Gastroesophageal sphincter (tissue), 4 donors: Measurements from ENCODE around the gene AKIRIN1. TPM values are rescaled to one million over a fixed set of nuclear protein-coding genes. Genes with fewer than 3 reads are reported as not detected.

ENCODE experiments used
- ATAC-seq: fragments of 150-250 bp; one replicate; pipeline ENCODE4 v1.9.1; 2016; ENCODE audit warnings: mild to moderate bottlenecking, moderate library complexity
- H3K27ac ChIP-seq, 4 donors: fragments of 200-600 bp; sonication (generic) in 3 of 4; 1 replicate in 3 of 4; 2 replicates in 1 of 4; pipeline ENCODE4 v1.5.1; 2016 to 2019
- H3K27me3 ChIP-seq: fragments of 200-600 bp; sonication (generic); one replicate; pipeline ENCODE4 v1.5.1; 2019
- H3K36me3 ChIP-seq, 2 donors: fragments of 200-600 bp; sonication (generic); one replicate each; pipeline ENCODE4 v1.5.1; 2019; ENCODE audit warnings: control low read depth in 1 of 2
- H3K4me1 ChIP-seq, 3 donors: fragments of 200-600 bp; sonication (generic); 1 replicate in 2 of 3; 2 replicates in 1 of 3; pipeline ENCODE4 v1.5.1; 2016 to 2019; ENCODE audit warnings: control low read depth in 2 of 3
- H3K4me3 ChIP-seq, 2 donors: fragments of 200-600 bp; sonication (generic); one replicate each; pipeline ENCODE4 v1.5.1; 2019; ENCODE audit warnings: mild to moderate bottlenecking in 1 of 2, moderate library complexity in 1 of 2
- H3K9me3 ChIP-seq, 3 donors: fragments of 200-600 bp; sonication (generic); one replicate each; pipeline ENCODE4 v1.5.1; 2017 to 2019; ENCODE audit warnings: control low read depth in 2 of 3
- EP300 ChIP-seq: sonication (generic); formaldehyde crosslinking; IDR thresholded peaks from one replicate; pipeline ENCODE4 v1.6.1; 2017; ENCODE audit warnings: antibody characterized with exemption, mild to moderate bottlenecking
- POLR2A ChIP-seq, 2 donors: fragments of 450-650 bp; IDR thresholded peaks; one replicate each; pipeline ENCODE4 v1.6.1; 2017; ENCODE audit warnings: antibody characterized with exemption in 2 of 2, mild to moderate bottlenecking in 2 of 2, moderate library complexity in 1 of 2
- POLR2AphosphoS5 ChIP-seq: sonication (generic); formaldehyde crosslinking; IDR thresholded peaks from one replicate; pipeline ENCODE4 v1.6.1; 2017; ENCODE audit warnings: antibody characterized with exemption
- whole genome bisulfite sequencing, 2 donors: methylation state at CpG; one replicate each; pipeline ENCODE4 v1.1.5; 2018; ENCODE audit warnings: low coverage in 1 of 2; 5-methylcytosine and 5-hydroxymethylcytosine counted together
- total RNA-seq, 4 donors: library from RNA; depleted of rRNA; stranded (reverse); fragments of >200 nt; gene quantifications; one replicate each; pipeline ENCODE4 v1.1.0, GENCODE V29; 2016
- TF ChIP-seq, protein P1 (sequence below), 4 experiments: fragments of 200-600 bp in 2 of 4; fragments of 450-650 bp in 2 of 4; sonication (generic) in 1 of 4; IDR thresholded peaks; one replicate each; pipeline ENCODE4 v1.5.1; 2017 to 2019; ENCODE audit warnings: antibody characterized with exemption in 4 of 4, mild to moderate bottlenecking in 2 of 4, moderate library complexity in 2 of 4

AKIRIN1 gene
- total RNA-seq, 4 donors from 2014 or later = 52.5 to 74.3 (median 63.6) TPM

DNA sequence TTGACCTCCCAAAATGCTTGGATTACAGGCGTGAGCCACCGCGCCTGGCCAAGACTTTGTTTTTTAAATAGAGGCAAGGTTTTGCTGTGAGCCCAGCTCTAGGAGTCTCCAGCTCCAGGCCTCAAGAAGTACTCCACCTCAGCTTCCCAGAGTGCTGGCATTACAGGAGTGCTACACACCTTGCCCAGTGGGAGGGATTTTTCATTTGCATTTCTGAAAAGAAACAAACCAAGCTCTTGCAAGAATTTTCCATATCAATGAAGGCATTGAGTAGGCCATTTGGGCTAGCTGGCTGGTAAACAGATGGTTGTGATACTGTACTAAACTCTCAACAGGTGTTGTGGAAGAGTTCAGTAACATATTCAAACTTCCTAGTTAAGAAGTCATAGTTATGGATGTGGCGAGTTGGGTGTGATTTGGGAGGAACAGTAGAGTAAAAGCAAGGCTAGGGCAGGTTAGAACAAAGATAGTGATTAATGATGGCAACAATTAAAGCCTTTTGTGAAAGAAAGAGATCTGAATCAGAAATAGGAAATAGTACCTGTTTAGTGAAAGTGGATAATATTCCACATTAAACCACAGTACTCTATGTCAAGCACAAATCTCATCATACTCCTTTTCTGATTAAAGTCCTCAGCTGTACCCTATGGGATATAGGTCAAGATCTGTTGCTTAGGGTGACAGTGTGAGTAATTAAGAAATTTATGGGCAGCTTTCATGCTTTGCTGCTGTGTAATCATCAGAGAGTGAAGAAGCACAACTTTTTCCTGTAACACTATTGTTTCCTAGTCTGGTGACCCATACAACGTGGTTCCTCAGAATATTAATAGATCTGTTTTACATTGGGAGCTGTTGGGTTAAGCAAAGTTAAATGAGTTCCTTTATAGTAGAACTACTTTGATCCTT is 10.7 kb downstream of the AKIRIN1 start:
- TF ChIP-seq POLR2AphosphoS5 = no peak
- TF ChIP-seq, protein P1, sequence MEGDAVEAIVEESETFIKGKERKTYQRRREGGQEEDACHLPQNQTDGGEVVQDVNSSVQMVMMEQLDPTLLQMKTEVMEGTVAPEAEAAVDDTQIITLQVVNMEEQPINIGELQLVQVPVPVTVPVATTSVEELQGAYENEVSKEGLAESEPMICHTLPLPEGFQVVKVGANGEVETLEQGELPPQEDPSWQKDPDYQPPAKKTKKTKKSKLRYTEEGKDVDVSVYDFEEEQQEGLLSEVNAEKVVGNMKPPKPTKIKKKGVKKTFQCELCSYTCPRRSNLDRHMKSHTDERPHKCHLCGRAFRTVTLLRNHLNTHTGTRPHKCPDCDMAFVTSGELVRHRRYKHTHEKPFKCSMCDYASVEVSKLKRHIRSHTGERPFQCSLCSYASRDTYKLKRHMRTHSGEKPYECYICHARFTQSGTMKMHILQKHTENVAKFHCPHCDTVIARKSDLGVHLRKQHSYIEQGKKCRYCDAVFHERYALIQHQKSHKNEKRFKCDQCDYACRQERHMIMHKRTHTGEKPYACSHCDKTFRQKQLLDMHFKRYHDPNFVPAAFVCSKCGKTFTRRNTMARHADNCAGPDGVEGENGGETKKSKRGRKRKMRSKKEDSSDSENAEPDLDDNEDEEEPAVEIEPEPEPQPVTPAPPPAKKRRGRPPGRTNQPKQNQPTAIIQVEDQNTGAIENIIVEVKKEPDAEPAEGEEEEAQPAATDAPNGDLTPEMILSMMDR (IDR thresholded peaks at IDR 0.05) = no peak
- no peak for TF ChIP-seq EP300
- TF ChIP-seq POLR2A (IDR thresholded peaks at IDR 0.05) = no peak
- H3K4me3 ChIP-seq = no peak overlapping the region
- no peaks in the 10 kb centered on the region for H3K9me3 ChIP-seq
- 78 to 79% methylated on average over 2 to 5 of the region's 5 CpGs for WGBS, 2 donors
- no peak overlapping the region for H3K27ac ChIP-seq
- H3K4me1 ChIP-seq = peaks cover 0 to 35% (median 6%) of the 10 kb centered on the region in 3 donors
- ATAC-seq = no peak
- no peaks in the 10 kb centered on the region for H3K27me3 ChIP-seq
- H3K36me3 ChIP-seq = peaks cover 3 to 87% of the 10 kb centered on the region in 2 donors

DNA sequence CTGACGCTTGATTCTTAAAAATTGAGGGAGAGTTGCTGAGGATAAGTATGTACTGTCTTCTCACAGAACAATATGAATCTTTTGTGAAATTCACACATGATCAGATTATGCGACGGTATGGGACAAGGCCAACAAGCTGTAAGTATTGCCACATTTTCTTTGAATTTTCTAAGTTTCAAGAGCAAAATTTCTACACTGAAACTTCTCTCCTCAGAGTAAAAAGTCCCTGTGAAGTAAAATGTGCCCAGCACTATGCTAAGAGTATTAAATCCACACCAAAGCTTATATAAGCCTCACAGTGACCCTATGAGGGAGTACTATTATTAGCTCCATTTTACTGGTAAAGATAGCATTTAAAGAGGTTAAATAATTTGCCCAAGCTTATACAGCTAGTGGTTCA is 12.2 kb downstream of the AKIRIN1 start:
- no peaks in the 10 kb centered on the region for H3K27me3 ChIP-seq
- TF ChIP-seq POLR2AphosphoS5 (no peak), EP300 (no peak), POLR2A (IDR thresholded peaks at IDR 0.05) (no peak)
- TF ChIP-seq, protein P1 (IDR thresholded peaks at IDR 0.05) = no peak
- H3K4me1 ChIP-seq = peaks cover 0 to 20% (median 0%) of the 10 kb centered on the region in 3 donors
- 68 to 83% methylated on average over 3 of the region's 3 CpGs for WGBS, 2 donors
- H3K36me3 ChIP-seq = peaks cover 3 to 100% of the 10 kb centered on the region in 2 donors
- peak; percentile 65 for ATAC-seq
- no peak overlapping the region for H3K27ac ChIP-seq
- H3K4me3 ChIP-seq = no peak overlapping the region
- H3K9me3 ChIP-seq = no peaks in the 10 kb centered on the region

DNA sequence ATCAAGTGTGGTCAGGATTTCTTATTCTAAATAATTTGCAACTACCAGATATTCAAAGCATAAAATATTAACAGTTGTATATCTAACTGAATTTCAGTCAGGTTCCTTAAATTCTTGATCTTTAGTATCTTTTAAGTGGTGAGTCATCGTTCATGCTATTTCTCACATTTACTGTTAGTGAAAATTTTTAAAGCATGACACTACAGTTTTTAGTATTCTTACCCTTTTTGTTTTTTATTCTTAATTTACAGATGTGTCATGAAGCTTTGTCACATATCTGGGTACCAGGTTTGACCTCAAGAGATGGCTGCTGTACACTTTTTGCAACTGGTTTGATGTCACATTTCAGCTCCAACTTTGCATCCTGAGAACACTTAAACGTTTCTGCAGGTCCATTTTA is 12.7 kb downstream of the AKIRIN1 start:
- ATAC-seq = no peak

DNA sequence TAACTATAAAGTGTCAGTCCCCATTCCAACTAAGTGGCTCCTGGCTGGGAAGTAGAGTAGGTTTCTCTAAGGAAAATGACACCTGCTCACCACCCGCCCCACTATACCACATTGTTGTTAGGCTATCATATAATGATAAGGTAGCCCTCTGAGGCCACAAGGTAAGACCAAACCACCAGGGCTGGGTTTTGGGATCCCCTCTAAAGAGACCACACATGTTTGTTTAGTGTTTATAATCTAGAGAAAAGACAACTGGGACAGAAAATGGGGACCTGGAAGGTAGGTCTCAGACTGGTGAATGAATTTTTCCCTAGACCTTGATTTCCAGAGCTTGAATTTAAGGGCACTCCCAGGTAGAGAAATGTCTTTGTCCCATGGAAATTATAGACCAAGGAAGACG is 15.2 kb downstream of the AKIRIN1 start:
- ATAC-seq = no peak
- H3K27me3 ChIP-seq = no peaks in the 10 kb centered on the region
- no peak overlapping the region for H3K27ac ChIP-seq
- H3K9me3 ChIP-seq = no peaks in the 10 kb centered on the region
- WGBS, 2 donors = 82 to 95% methylated on average over 1 to 2 of the region's 2 CpGs
- H3K4me1 ChIP-seq = peaks cover 0 to 11% (median 0%) of the 10 kb centered on the region in 3 donors
- peaks cover 3 to 100% of the 10 kb centered on the region in 2 donors for H3K36me3 ChIP-seq
- no peak overlapping the region for H3K4me3 ChIP-seq
- TF ChIP-seq, protein P1 (IDR thresholded peaks at IDR 0.05) = no peak
- TF ChIP-seq POLR2A (IDR thresholded peaks at IDR 0.05) (no peak), EP300 (no peak), POLR2AphosphoS5 (no peak)

More for the DNA sequence above, 12.7 kb downstream of the AKIRIN1 start:
- H3K4me1 ChIP-seq = peaks cover 0 to 14% (median 0%) of the 10 kb centered on the region in 3 donors
- H3K9me3 ChIP-seq = no peaks in the 10 kb centered on the region
- no peaks in the 10 kb centered on the region for H3K27me3 ChIP-seq
- peaks cover 3 to 100% of the 10 kb centered on the region in 2 donors for H3K36me3 ChIP-seq
- H3K27ac ChIP-seq = no peak overlapping the region
- H3K4me3 ChIP-seq = no peak overlapping the region
- 43 to 89% methylated on average over 2 of the region's 2 CpGs for WGBS, 2 donors
- TF ChIP-seq, protein P1 (IDR thresholded peaks at IDR 0.05) = no peak
- TF ChIP-seq POLR2A (IDR thresholded peaks at IDR 0.05) (no peak), EP300 (no peak), POLR2AphosphoS5 (no peak)
